T-helper 2 cell treated with Interferon-gamma antibody and Interleukin-4, amounts not matched to agents 5 μg/mL and 100 μg/mL, for 36 hours (primary cell): ENCODE results near the gene RBM7.

Experiments
- DNase-seq: peaks from one replicate; pipeline ENCODE4 v3.0.0; 2021; ENCODE audit warnings: low spot score
- H3K27ac Mint-ChIP-seq: one replicate; pipeline ENCODE4 v1.8.0; 2021; ENCODE audit warnings: mild to moderate bottlenecking, mixed read lengths
- H3K27me3 Mint-ChIP-seq: one replicate; pipeline ENCODE4 v1.8.0; 2021; ENCODE audit warnings: low read depth, mixed read lengths
- H3K36me3 Mint-ChIP-seq: one replicate; pipeline ENCODE4 v1.8.0; 2021; ENCODE audit warnings: low read depth, mixed read lengths
- H3K4me1 Mint-ChIP-seq: one replicate; pipeline ENCODE4 v1.8.0; 2021; ENCODE audit warnings: low read depth, mixed read lengths
- H3K4me3 Mint-ChIP-seq: one replicate; pipeline ENCODE4 v1.8.0; 2022; ENCODE audit warnings: mild to moderate bottlenecking, moderate library complexity, mixed read lengths
- H3K9me3 Mint-ChIP-seq: one replicate; pipeline ENCODE4 v1.8.0; 2021; ENCODE audit warnings: mixed read lengths

Gene RBM7

DNA sequence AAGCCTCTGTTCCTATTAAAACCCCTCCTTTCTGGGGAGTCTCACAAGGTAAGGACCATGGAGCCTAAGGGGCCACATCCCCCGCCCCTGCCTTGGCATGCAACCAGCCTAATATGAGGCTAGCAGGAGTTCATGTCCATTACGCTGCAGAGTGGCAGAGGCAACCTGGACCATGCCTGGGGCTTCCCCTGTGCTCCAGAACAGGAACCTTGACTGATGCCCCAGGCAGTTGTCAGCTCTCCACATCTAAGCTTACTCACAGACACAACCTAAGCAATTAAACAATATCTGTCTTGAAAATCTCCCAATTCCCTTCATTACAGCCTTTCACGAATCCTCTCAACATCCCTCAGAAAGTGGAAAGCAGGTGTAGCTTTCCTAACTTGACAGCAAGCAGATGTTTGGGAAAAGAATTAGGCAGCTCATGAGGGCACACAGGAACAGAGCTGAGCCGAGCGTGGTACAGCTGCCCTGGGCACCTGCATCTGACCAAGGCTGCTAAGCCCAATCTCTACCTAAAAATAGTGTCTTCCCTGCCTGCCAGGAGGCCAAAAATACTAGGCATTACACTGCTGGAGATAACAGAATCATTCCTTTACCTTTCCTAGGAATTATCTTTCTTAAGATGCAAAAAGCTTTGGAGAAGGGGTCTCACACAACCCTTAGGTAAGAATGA lies 20.9 kb upstream of the RBM7 start:
- Mint-ChIP-seq H3K4me1 (peaks cover 7% of the 10 kb centered on the region), H3K27ac (no peak overlapping the region), H3K9me3 (peaks cover 12% of the 10 kb centered on the region), H3K27me3 (peaks cover 4% of the 10 kb centered on the region), H3K36me3 (no peaks in the 10 kb centered on the region), H3K4me3 (no peak overlapping the region)
- DNase-seq, result no peak

DNA sequence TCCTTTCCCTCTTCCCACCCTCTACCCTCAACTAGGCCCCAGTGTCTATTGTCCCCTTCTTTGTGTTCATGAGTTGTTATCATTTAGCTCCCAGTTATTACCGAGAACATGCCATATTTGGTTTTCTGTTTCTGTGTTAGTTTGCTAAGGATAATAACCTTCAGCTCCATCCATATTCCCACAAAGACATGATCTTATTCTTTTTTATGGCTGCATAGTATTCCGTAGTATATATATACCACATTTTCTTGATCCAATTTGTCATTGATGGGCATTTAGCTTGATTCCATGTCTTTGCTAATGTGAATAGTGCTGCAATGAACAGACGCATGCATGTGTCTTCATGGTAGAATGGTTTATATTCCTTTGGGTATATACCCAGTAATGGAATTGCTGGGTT lies 18.0 kb upstream of the RBM7 start:
- no peak for DNase-seq
- peaks cover 7% of the 10 kb centered on the region for H3K4me1 Mint-ChIP-seq
- no peak overlapping the region for H3K4me3 Mint-ChIP-seq
- H3K27me3 Mint-ChIP-seq, result no peaks in the 10 kb centered on the region
- H3K9me3 Mint-ChIP-seq, result peaks cover 16% of the 10 kb centered on the region
- H3K27ac Mint-ChIP-seq, result no peak overlapping the region
- H3K36me3 Mint-ChIP-seq, result no peaks in the 10 kb centered on the region

DNA sequence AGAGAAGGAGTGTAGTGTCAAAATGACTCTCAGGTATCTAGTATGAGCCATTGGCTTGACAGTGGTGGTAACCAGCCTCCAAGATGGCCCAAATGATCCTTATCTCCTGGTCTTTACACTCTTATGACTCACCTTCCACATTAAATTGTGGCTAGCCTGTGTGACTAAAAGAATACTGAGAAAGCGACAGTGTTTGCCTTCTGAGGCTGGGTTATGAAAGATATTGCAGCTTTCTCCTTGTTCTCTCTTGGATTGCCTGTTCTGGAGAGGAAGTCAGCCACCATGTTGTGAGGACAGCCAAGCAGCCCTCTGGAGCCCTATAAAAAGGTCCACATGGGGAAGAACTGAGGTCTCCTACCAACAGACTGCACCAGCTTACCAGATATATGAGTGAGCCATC lies 16.0 kb upstream of the RBM7 start:
- H3K27me3 Mint-ChIP-seq, result no peaks in the 10 kb centered on the region
- H3K27ac Mint-ChIP-seq, result no peak overlapping the region
- peaks cover 16% of the 10 kb centered on the region for H3K9me3 Mint-ChIP-seq
- H3K4me3 Mint-ChIP-seq, result no peak overlapping the region
- H3K36me3 Mint-ChIP-seq, result no peaks in the 10 kb centered on the region
- peak; percentile 11 for DNase-seq
- H3K4me1 Mint-ChIP-seq, result peaks cover 7% of the 10 kb centered on the region

DNA sequence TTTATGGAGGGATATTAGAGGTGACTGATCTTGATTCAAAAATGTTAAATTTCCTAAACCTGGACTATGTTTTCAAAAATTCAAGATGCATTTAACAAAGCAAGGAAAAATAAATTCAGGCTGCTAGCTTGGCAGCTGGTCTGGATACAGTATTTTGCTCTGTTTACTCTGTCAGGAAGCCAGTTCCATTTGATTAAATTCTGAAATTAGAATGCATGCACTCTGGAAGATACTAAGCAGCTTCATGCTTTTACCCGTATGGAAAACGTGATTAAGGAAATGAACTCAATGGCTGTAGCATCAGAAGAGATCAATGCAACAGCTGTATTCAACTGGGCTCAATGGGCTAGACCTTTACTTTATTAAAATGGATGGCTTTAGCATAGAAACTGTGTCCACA lies 14.3 kb upstream of the RBM7 start:
- H3K4me1 Mint-ChIP-seq, result no peaks in the 10 kb centered on the region
- DNase-seq, result no peak
- no peak overlapping the region for H3K4me3 Mint-ChIP-seq

DNA sequence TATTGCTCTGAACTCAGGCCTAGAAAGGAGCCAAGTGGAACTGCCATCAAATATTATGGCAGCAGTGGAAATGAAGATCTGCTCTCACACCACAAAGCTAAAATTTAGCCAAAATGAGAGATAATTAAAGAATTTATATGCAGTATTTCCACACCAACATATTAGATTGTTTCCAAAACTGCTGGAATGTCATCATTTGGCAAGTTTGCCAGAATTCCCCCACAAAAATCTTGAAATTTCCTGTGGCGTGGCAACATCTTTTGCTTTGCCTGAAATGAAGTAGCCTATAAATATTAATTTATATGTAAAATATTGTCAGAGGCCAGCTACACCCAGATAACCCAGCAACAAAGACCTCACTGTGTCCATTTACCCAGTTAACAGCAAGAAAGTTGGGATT lies 13.9 kb upstream of the RBM7 start:
- H3K27ac Mint-ChIP-seq, result no peak overlapping the region
- H3K9me3 Mint-ChIP-seq, result peaks cover 16% of the 10 kb centered on the region
- no peaks in the 10 kb centered on the region for H3K36me3 Mint-ChIP-seq
- no peak for DNase-seq
- no peak overlapping the region for H3K4me3 Mint-ChIP-seq
- no peaks in the 10 kb centered on the region for H3K4me1 Mint-ChIP-seq
- H3K27me3 Mint-ChIP-seq, result no peaks in the 10 kb centered on the region

More for the DNA sequence above, 14.3 kb upstream of the RBM7 start:
- H3K36me3 Mint-ChIP-seq, result no peaks in the 10 kb centered on the region
- peaks cover 16% of the 10 kb centered on the region for H3K9me3 Mint-ChIP-seq
- H3K27me3 Mint-ChIP-seq, result no peaks in the 10 kb centered on the region
- no peak overlapping the region for H3K27ac Mint-ChIP-seq

DNA sequence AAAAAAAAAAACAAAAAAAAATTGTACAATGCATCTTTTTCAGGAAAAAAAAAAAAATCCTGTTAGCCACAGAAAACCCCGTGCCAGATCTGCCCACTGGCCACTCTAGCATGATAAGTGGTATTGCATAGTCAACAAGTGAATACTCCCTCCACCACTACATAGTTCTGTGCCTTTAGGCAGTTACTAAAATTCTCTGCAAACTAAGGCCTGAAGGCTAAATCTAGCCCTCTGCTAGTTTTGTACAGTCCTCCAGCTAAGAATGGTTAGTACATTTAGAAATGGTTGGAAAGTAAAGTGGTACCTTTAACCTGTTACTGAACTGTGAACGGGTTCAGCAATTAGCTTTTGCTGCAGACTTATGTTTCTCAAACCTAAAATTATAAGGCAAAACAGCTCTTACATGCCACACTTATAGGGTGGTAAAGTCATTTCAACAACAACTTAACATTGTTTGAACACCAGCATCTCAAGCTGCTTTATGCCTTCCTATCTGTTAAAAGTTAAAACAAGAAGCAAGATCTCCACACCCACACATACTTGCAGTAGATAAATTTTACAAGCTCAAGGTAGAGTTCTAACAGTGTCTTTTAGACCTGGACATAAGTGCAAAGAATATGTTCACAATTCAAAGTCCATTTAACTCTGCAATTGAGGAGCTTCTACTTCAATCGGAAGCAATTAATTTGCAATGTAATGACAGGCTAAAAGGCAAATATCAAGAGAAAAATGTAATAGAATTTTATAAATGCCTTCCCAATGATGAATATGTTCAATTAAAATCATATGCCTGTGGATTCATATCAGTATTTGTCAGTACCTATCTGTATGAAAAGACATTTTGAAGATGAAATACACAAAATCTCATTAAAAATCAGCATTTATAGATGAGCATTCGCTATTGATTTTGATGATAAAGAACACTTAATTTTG lies 7.5 kb upstream of the RBM7 start:
- no peak overlapping the region for H3K4me3 Mint-ChIP-seq
- no peaks in the 10 kb centered on the region for H3K9me3 Mint-ChIP-seq
- no peak for DNase-seq
- no peaks in the 10 kb centered on the region for H3K36me3 Mint-ChIP-seq
- H3K4me1 Mint-ChIP-seq, result no peaks in the 10 kb centered on the region
- H3K27ac Mint-ChIP-seq, result no peak overlapping the region
- H3K27me3 Mint-ChIP-seq, result peaks cover 5% of the 10 kb centered on the region

DNA sequence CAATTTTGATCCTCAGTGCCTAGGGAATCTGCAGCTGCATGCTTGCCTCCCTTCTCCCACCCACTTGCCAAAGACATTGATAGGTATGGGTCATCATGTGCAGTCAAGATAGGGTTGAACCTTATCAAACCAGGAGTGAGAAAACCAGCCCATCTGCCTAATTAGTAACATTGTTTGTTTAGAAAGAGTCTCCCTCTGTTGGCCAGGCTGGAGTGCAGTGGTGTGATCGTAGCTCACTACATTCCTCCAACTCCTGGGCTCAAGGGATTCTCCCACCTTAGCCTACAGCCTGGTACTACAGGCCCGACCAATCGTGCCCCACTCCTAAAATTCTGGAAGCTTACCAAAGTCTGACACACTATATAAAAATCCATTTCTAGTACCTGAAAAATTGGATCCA lies 4.7 kb upstream of the RBM7 start:
- Mint-ChIP-seq H3K36me3 (peaks cover 3% of the 10 kb centered on the region), H3K9me3 (no peaks in the 10 kb centered on the region), H3K27ac (no peak overlapping the region), H3K4me3 (no peak overlapping the region), H3K4me1 (peaks cover 12% of the 10 kb centered on the region), H3K27me3 (peaks cover 5% of the 10 kb centered on the region)
- no peak for DNase-seq

DNA sequence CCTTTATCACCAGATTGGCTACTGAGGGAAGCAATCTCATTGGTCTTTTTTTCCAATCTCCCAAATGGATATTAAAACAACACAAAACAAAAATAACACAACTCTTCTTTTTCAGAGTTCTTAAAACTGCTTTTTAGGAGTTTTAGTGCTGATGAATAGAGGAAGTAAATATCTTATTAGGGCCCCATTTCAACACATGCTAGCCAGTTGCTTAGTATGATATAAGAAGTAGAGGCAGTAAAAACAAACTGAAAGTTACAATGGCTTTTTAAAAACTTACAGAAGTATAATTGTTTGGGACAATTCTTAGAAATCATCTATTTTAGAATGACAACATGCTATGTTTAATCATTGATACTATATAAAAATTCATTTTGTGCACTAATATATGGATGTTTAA lies 3.5 kb upstream of the RBM7 start:
- H3K4me1 Mint-ChIP-seq, result peaks cover 12% of the 10 kb centered on the region
- no peak overlapping the region for H3K27ac Mint-ChIP-seq
- no peaks in the 10 kb centered on the region for H3K9me3 Mint-ChIP-seq
- DNase-seq, result no peak
- H3K4me3 Mint-ChIP-seq, result no peak overlapping the region
- peaks cover 3% of the 10 kb centered on the region for H3K36me3 Mint-ChIP-seq
- peaks cover 5% of the 10 kb centered on the region for H3K27me3 Mint-ChIP-seq

DNA sequence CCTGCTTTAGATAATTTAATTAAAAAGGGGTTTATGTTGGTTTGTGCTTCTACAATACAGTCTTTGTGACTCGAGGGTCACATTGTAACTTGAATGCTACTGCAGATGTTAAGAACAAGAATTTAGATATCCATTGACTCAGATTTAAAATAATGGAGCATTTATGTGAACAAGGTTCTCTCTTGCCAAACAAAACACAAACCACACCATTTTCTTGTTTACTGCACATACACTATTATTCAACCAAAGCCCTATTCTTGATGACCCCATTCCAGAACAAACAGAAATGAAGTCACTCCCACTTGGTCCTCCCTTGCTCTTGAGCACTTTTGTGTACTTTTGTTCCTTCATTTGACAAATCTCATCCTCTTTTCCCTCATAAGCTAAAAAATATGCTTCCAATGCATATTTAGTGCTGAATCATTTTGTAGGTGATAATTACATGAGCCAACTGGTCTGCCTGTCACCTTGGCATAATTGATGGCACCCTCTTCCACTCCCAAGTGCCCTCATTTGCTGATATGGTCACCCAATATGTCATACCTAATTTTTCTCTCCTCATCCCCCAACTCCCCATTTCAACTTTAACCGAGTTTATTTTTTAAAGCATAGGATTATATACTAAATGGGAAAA lies 3.0 kb upstream of the RBM7 start:
- peaks cover 14% of the 10 kb centered on the region for H3K4me1 Mint-ChIP-seq
- H3K27ac Mint-ChIP-seq, result no peak overlapping the region
- no peaks in the 10 kb centered on the region for H3K9me3 Mint-ChIP-seq
- H3K27me3 Mint-ChIP-seq, result peaks cover 5% of the 10 kb centered on the region
- H3K36me3 Mint-ChIP-seq, result peaks cover 6% of the 10 kb centered on the region
- H3K4me3 Mint-ChIP-seq, result no peak overlapping the region
- DNase-seq, result no peak

DNA sequence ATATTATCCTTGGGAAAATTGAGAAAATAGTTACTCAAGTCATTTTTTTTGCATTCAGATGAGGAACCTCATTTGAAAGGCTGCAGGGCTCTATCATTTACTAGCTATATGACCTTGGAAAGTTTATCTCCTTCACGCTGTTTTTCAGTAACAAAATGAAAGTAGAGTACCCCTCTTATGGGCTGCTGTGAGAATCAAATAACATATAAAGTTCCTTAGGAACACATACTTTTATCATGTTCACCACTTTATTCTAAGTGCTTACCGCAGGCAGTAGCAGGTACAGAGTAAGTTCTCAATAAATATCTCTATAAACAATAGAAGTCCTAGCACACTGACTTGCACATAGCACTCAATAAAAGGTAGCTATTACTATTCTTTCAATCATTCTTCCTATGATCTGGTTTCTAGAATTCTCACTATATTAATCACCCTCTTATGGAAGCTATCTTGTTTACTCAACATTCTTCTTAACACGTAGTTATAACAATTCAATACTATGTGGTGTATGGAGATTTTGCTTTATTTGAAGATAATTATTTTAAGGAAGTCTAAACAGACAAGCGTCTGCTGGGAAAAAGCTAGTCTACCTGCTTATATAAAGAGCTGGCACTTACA lies 2.1 kb upstream of the RBM7 start:
- peak overlapping the region; percentile 90 for H3K4me3 Mint-ChIP-seq
- H3K9me3 Mint-ChIP-seq, result no peaks in the 10 kb centered on the region
- peaks cover 12% of the 10 kb centered on the region for H3K36me3 Mint-ChIP-seq
- no peaks in the 10 kb centered on the region for H3K27me3 Mint-ChIP-seq
- H3K27ac Mint-ChIP-seq, result no peak overlapping the region
- no peak for DNase-seq
- peaks cover 18% of the 10 kb centered on the region for H3K4me1 Mint-ChIP-seq

DNA sequence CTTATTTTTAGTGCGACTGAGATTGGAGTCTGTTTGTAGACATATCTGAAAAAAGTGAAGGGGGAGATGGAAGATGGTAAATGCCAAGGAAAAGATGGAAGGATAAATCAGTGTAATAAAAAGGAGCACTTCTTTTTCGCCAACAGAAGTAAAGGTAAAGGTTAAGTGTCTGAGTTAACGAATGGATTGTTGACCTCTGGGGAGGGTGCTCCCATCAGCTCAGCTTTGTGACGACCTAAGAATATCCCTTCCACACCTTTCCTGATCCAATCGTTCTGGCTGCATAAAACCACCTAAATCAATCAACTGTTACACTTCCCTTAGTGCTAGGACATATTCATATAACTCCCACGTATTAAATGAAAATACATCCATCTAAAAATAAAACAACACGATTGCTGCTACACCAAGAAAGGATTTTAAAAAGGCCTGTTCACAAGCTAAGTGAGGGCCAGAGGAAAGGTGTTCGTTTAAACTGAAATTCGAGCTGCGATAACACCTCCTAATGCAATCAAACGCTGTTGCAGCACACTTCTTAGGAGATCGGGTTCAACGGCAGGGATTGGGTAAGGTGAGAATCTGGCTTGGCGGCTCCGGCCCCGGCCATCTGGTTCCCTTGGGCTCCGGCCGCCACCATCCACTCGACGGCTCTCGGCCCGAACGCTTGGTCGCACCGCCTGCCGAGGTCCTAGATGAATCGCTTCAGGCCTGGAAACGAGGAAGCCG lies 813 bp upstream of the RBM7 start:
- Mint-ChIP-seq H3K4me3 (peak overlapping the region; percentile 90), H3K36me3 (peaks cover 17% of the 10 kb centered on the region), H3K27ac (peak overlapping the region; percentile 97), H3K27me3 (no peaks in the 10 kb centered on the region), H3K4me1 (peaks cover 24% of the 10 kb centered on the region), H3K9me3 (no peaks in the 10 kb centered on the region)
- no peak for DNase-seq

DNA sequence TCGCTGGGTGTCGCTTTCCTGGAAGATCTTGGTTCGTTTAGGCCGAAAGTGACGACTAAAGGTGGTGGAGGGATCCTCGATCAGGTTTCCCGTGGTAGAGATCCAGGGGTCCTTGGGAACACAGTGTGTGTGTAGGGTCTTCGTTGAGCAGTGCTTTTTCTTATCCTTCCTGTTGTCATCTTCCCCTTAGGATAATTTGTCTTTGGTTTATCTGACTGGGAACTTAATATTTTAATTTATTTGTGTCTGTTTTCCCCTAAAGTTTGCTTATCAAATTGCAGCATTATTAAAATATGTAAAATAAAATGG lies 403 bp downstream of the RBM7 start:
- Mint-ChIP-seq H3K36me3 (peaks cover 28% of the 10 kb centered on the region), H3K27ac (peak overlapping the region; percentile 97), H3K4me3 (peak overlapping the region; percentile 90), H3K4me1 (peaks cover 31% of the 10 kb centered on the region), H3K27me3 (no peaks in the 10 kb centered on the region), H3K9me3 (no peaks in the 10 kb centered on the region)
- DNase-seq, result no peak

DNA sequence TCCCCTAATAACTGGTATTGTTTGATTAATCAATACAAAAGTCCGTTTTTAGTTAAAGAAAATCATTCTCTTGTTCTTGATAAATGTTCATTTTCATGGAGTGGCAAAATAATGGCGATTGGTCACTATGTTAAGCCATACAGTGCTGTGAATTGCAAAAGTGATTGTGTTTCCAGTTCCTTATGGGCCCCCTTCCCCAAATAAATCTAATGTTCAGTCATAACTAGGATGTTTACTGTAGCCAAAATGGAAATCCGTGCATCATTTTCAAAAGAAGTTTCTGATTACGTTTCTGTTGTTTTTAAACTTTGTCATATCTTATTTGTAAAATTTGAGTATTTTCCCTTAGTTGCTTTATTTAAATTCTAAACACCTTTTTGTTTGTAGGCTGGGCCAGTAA lies 845 bp downstream of the RBM7 start:
- peak overlapping the region; percentile 97 for H3K27ac Mint-ChIP-seq
- H3K36me3 Mint-ChIP-seq, result peaks cover 32% of the 10 kb centered on the region
- H3K9me3 Mint-ChIP-seq, result no peaks in the 10 kb centered on the region
- H3K4me1 Mint-ChIP-seq, result peaks cover 31% of the 10 kb centered on the region
- H3K27me3 Mint-ChIP-seq, result no peaks in the 10 kb centered on the region
- DNase-seq, result no peak
- H3K4me3 Mint-ChIP-seq, result peak overlapping the region; percentile 90
